A549 (cell line): ENCODE measurements around the gene EPHB1.

Source experiments
- BHLHE40 ChIP-seq: IDR thresholded peaks from 2 replicates; pipeline ENCODE4 v1.6.1; 2012; ENCODE audit warnings: low read depth, low read length, inconsistent platforms
- CHD2 ChIP-seq: fragments of 150-350 bp; IDR thresholded peaks from 2 replicates; pipeline ENCODE4 v1.6.1; 2014; ENCODE audit warnings: low read length; ENCODE audit not compliant: partially characterized antibody
- CTCF ChIP-seq: fragments of >200 bp; sonication (Bioruptor Twin); formaldehyde crosslinking; IDR thresholded peaks from 3 replicates; pipeline ENCODE4 v1.5.1; 2016
- EP300 ChIP-seq, 2 experiments: fragments of >200 bp; sonication (Bioruptor Twin); formaldehyde crosslinking; IDR thresholded peaks; 2 replicates in 1 of 2; 3 replicates in 1 of 2; pipeline ENCODE4 v1.6.1; 2016 to 2017
- ESRRA ChIP-seq: fragments of 150-350 bp; IDR thresholded peaks from 2 replicates; pipeline ENCODE4 v1.6.1; 2014; ENCODE audit warnings: mild to moderate bottlenecking, low read length, borderline replicate concordance
- JUN ChIP-seq, 2 experiments: fragments of >200 bp; sonication (Bioruptor Twin); formaldehyde crosslinking; IDR thresholded peaks; 2 replicates in 1 of 2; 3 replicates in 1 of 2; pipeline ENCODE4 v1.6.1; 2016 to 2017
- NR3C1 ChIP-seq: fragments of >200 bp; sonication (Bioruptor Twin); formaldehyde crosslinking; IDR thresholded peaks from 3 replicates; pipeline ENCODE4 v1.6.1; 2017
- PHF8 ChIP-seq: fragments of 200-600 bp; sonication (generic); IDR thresholded peaks from 2 replicates; pipeline ENCODE4 v1.6.1; 2016; ENCODE audit warnings: low read depth, mild to moderate bottlenecking, antibody characterized with exemption, moderate library complexity, borderline replicate concordance
- RCOR1 ChIP-seq: fragments of 150-350 bp; IDR thresholded peaks from 2 replicates; pipeline ENCODE4 v1.6.1; 2014; ENCODE audit warnings: antibody characterized with exemption, low read length, low read depth
- REST ChIP-seq: fragments of 200-600 bp; sonication (generic); IDR thresholded peaks from 2 replicates; pipeline ENCODE4 v1.6.1; 2016; ENCODE audit warnings: antibody characterized with exemption, mild to moderate bottlenecking, moderate library complexity
- SREBF2 ChIP-seq: fragments of 450-650 bp; IDR thresholded peaks from 2 replicates; pipeline ENCODE4 v1.6.1; 2014; ENCODE audit warnings: mild to moderate bottlenecking, moderate library complexity

- TF ChIP-seq CTCF (no peak), CHD2 (no peak), SREBF2 (no peak), RCOR1 (no peak), NR3C1 (no peak), EP300 (IDR thresholded peaks at IDR 0.05) (no peak), PHF8 (no peak), REST (no peak), ESRRA (no peak), JUN (IDR thresholded peaks at IDR 0.05) (no peak), BHLHE40 (no peak)
These were observed 418.8 kb downstream of the EPHB1 start for GRCh38 chr3:135213822-135214221.
